Measurements from ENCODE around the gene DKK3. TPM values are rescaled to one million over a fixed set of nuclear protein-coding genes. Genes with fewer than 3 reads are reported as not detected.

Gene DKK3
- total RNA-seq, 6 experiments from 2014 or later: 3.0 to 16.9 (median 5.5) TPM

GRCh38 chr11:11996321-11997048 lies 11.9 kb downstream of the DKK3 start:
- 76% methylated on average over 8 of the region's 11 CpGs for WGBS (ENCODE audit: insufficient coverage, low coverage, low lambda C conversion rate, missing lambda C conversion rate)

GRCh38 chr11:11995601-11996000 lies 12.8 kb downstream of the DKK3 start:
- DNase-seq: no peak
- Histone ChIP-seq H3K4me1 (peaks cover 0 to 22% (median 4%) of the 10 kb centered on the region in 4 donors), H3K4me3 (no peak overlapping the region), H3K27ac (no peak overlapping the region), H3K27me3 (no peaks in the 10 kb centered on the region), H3K36me3 (no peaks in the 10 kb centered on the region), H3K9me3 (no peaks in the 10 kb centered on the region)
- TF ChIP-seq POLR2A (IDR thresholded peaks at IDR 0.05) (no peak), CTCF (IDR thresholded peaks at IDR 0.05) (no peak)
- peak in 1 of 4 donors; percentile 6 for ATAC-seq
- 89% methylated on average over 5 of the region's 6 CpGs for WGBS (ENCODE audit: insufficient coverage, low coverage, low lambda C conversion rate, missing lambda C conversion rate)
- intact Hi-C loops (cut with DNase I): no loop called here

More at GRCh38 chr11:11996321-11997048, 11.9 kb downstream of the DKK3 start:
- TF ChIP-seq CTCF (IDR thresholded peaks at IDR 0.05): no peak
- TF ChIP-seq POLR2A (IDR thresholded peaks at IDR 0.05): no peak
- H3K36me3 ChIP-seq: no peaks in the 10 kb centered on the region
- no peaks in the 10 kb centered on the region for H3K9me3 ChIP-seq
- no peak overlapping the region for H3K4me3 ChIP-seq
- no peak for ATAC-seq
- H3K4me1 ChIP-seq: peaks cover 0 to 17% (median 4%) of the 10 kb centered on the region in 4 donors
- no peak for DNase-seq
- H3K27me3 ChIP-seq: no peaks in the 10 kb centered on the region
- no peak overlapping the region for H3K27ac ChIP-seq
- intact Hi-C loops (cut with DNase I): no loop called here

DNA sequence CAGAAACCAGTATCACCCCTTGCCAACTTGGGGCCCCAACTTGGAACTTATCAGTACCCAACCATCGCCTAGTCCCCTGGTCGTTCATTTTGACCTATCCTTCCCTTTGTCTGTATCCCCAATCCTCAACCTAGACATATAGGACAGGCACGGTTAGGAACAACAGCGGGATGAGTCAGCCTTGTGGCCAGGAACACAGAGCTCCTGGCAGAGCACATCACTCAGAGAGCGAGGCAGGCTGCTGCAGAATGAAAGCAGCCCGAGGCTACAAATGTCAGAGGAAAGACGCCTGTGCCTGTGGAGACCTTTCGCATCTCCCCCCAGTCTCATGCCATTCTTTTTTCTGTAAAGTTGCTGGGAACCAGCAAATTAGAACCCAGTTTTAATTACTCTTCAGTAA lies 14.6 kb downstream of the DKK3 start:
- 63% methylated on average over 8 of the region's 8 CpGs for WGBS (ENCODE audit: insufficient coverage, low coverage, low lambda C conversion rate, missing lambda C conversion rate)
- Histone ChIP-seq H3K36me3 (no peaks in the 10 kb centered on the region), H3K27me3 (no peaks in the 10 kb centered on the region), H3K9me3 (no peaks in the 10 kb centered on the region), H3K27ac (no peak overlapping the region), H3K4me3 (no peak overlapping the region), H3K4me1 (peaks cover 0 to 22% (median 4%) of the 10 kb centered on the region in 4 donors)
- intact Hi-C loops (cut with DNase I): no loop called here
- DNase-seq (peak in 1 of 3 donors; percentile 53), ATAC-seq (peak in 1 of 4 donors; percentile 65)
- TF ChIP-seq POLR2A (IDR thresholded peaks at IDR 0.05): no peak
- TF ChIP-seq CTCF (IDR thresholded peaks at IDR 0.05): no peak

- intact Hi-C loops (cut with DNase I): no loop called here
- TF ChIP-seq POLR2A (IDR thresholded peaks at IDR 0.05) (no peak), CTCF (IDR thresholded peaks at IDR 0.05) (no peak)
- peak; percentile 84 to 88 (median 88) for ATAC-seq
These were observed 15.9 kb downstream of the DKK3 start for GRCh38 chr11:11992257-11993212.

More at GRCh38 chr11:11992257-11993212, 15.9 kb downstream of the DKK3 start:
- Histone ChIP-seq H3K27me3 (no peaks in the 10 kb centered on the region), H3K36me3 (no peaks in the 10 kb centered on the region), H3K4me1 (peaks cover 0 to 22% (median 4%) of the 10 kb centered on the region in 4 donors), H3K27ac (no peak overlapping the region), H3K9me3 (no peaks in the 10 kb centered on the region), H3K4me3 (no peak overlapping the region)
- DNase-seq: peak in 1 of 3 donors; percentile 66
- 23% methylated on average over 6 of the region's 6 CpGs for WGBS (ENCODE audit: insufficient coverage, low coverage, low lambda C conversion rate, missing lambda C conversion rate)

Data from right lobe of liver (tissue), 6 donors.